ENCODE results near the gene PATE4. TPM values are rescaled to one million over a fixed set of nuclear protein-coding genes. Genes with fewer than 3 reads are reported as not detected.
"Not testable (repeated sequence)": the region's sequence is repeated elsewhere in the genome, so short reads cannot be mapped to it uniquely, and the experiment has no call there.

Gene PATE4
- total RNA-seq, 1 donor from 2014 or later: not detected

GRCh38 chr11:125846188-125846587 is 13.1 kb downstream of the PATE4 start:
- TF ChIP-seq CTCF (IDR thresholded peaks at IDR 0.05) (no peak), POLR2AphosphoS5 (IDR thresholded peaks at IDR 0.05; ENCODE audit: insufficient read depth in 1 of 2, low read depth in 1 of 2) (no peak), POLR2A (IDR thresholded peaks at IDR 0.05) (no peak)
- Histone ChIP-seq H3K27me3 (no peaks in the 10 kb centered on the region), H3K9me3 (no peaks in the 10 kb centered on the region), H3K36me3 (no peaks in the 10 kb centered on the region), H3K4me3 (no peak overlapping the region), H3K27ac (no peak overlapping the region), H3K4me1 (no peaks in the 10 kb centered on the region)
- DNase-seq (ENCODE audit: extremely low spot score in 2 of 2): no peak
- intact Hi-C loops (cut with DNase I): no loop called here

DNA sequence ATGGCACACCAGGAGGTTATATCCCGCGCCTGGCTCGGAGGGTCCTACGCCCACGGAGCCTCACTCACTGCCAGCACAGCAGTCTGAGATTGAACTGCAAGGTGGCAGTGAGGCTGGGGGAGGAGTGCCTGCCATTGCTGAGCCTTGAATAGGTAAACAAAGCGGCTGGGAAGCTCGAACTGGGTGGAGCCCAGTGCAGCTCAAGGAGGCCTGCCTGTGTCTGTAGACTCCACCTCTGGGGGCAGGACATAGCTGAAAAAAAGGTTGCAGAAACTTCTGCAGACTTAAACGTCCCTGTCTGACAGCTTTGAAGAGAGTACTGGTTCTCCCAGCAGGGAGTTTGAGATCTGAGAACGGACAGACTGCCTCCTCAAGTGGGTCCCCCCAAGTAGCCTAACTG is 24.6 kb downstream of the PATE4 start:
- H3K4me1 ChIP-seq; intact Hi-C loops (cut with DNase I): not testable (repeated sequence)

GRCh38 chr11:125862786-125863185 is 29.7 kb downstream of the PATE4 start:
- intact Hi-C loops (cut with DNase I); DNase-seq (ENCODE audit: extremely low spot score in 2 of 2); H3K9me3 ChIP-seq: not testable (repeated sequence)

More for the DNA sequence above, 24.6 kb downstream of the PATE4 start:
- not testable (repeated sequence) for H3K27ac ChIP-seq; H3K4me3 ChIP-seq; DNase-seq (ENCODE audit: extremely low spot score in 2 of 2); H3K9me3 ChIP-seq; H3K36me3 ChIP-seq; H3K27me3 ChIP-seq

DNA sequence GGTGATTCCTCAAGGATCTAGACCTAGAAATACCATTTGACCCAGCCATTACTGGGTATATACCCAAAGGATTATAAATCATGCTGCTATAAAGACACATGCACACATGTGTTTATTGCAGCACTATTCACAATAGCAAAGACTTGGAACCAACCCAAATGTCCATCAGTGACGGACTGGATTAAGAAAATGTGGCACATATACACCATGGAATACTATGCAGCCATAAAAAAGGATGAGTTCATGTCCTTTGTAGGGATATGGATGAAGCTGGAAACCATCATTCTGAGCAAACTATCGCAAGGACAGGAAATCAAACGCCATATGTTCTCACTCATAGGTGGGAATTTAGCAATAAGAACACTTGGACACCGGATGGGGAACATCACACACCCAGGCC is 32.2 kb downstream of the PATE4 start:
- H3K4me1 ChIP-seq; H3K36me3 ChIP-seq; H3K27ac ChIP-seq; H3K9me3 ChIP-seq; intact Hi-C loops (cut with DNase I); DNase-seq (ENCODE audit: extremely low spot score in 2 of 2); H3K27me3 ChIP-seq; H3K4me3 ChIP-seq: not testable (repeated sequence)

More at GRCh38 chr11:125862786-125863185, 29.7 kb downstream of the PATE4 start:
- H3K27me3 ChIP-seq, H3K36me3 ChIP-seq, H3K27ac ChIP-seq, H3K4me1 ChIP-seq, H3K4me3 ChIP-seq: not testable (repeated sequence)

- Histone ChIP-seq H3K4me3 (no peak overlapping the region), H3K27me3 (no peaks in the 10 kb centered on the region), H3K4me1 (no peaks in the 10 kb centered on the region), H3K36me3 (no peaks in the 10 kb centered on the region), H3K27ac (no peak overlapping the region), H3K9me3 (no peaks in the 10 kb centered on the region)
- intact Hi-C loops (cut with DNase I): no loop called here
- DNase-seq (ENCODE audit: extremely low spot score in 2 of 2): no peak
- TF ChIP-seq POLR2AphosphoS5 (IDR thresholded peaks at IDR 0.05; ENCODE audit: insufficient read depth in 1 of 2, low read depth in 1 of 2) (no peak), POLR2A (IDR thresholded peaks at IDR 0.05) (no peak), CTCF (IDR thresholded peaks at IDR 0.05) (no peak)
Observed at GRCh38 chr11:125869521-125869920, 36.4 kb downstream of the PATE4 start.

GRCh38 chr11:125871391-125872137 is 38.4 kb downstream of the PATE4 start:
- Histone ChIP-seq H3K4me1 (no peaks in the 10 kb centered on the region), H3K36me3 (no peaks in the 10 kb centered on the region), H3K4me3 (no peak overlapping the region), H3K27me3 (no peaks in the 10 kb centered on the region), H3K27ac (no peak overlapping the region), H3K9me3 (no peaks in the 10 kb centered on the region)
- TF ChIP-seq CTCF (IDR thresholded peaks at IDR 0.05) (no peak), POLR2A (IDR thresholded peaks at IDR 0.05) (no peak), POLR2AphosphoS5 (IDR thresholded peaks at IDR 0.05; ENCODE audit: insufficient read depth in 1 of 2, low read depth in 1 of 2) (no peak)
- intact Hi-C loops (cut with DNase I): no loop called here
- no peak for DNase-seq (ENCODE audit: extremely low spot score in 2 of 2)
